NT2/D1 (cell line): Measurements from ENCODE around the gene GK.

Experiments used
- SUZ12 ChIP-seq: IDR thresholded peaks from 2 replicates; pipeline ENCODE4 v1.6.1; 2011; ENCODE audit not compliant: insufficient read length, insufficient read depth; ENCODE audit errors: extremely low read depth
- YY1 ChIP-seq: IDR thresholded peaks from 2 replicates; pipeline ENCODE4 v1.6.1; 2011; ENCODE audit not compliant: insufficient read length, insufficient read depth
- ZNF274 ChIP-seq: IDR thresholded peaks from 2 replicates; pipeline ENCODE4 v1.6.1; 2011; ENCODE audit warnings: mild to moderate bottlenecking, low read depth, low read length

GRCh38 chrX:30612250-30612655 is 41.0 kb upstream of the GK start:
- TF ChIP-seq SUZ12 = no peak
- TF ChIP-seq ZNF274 = no peak
- no peak for TF ChIP-seq YY1
